NCI-H187 (cell line): ENCODE measurements around the gene KLC1.

Experiments
- DNase-seq, 2 experiments: peaks; one replicate each; lab custom pipeline; 2025; lab: John Stamatoyannopoulos, UW

The KLC1 gene

GRCh38 chr14:103721334-103722120, 92.5 kb downstream of the KLC1 start:
- no peak for DNase-seq

- DNase-seq, result no peak
Measured at GRCh38 chr14:103723748-103724081, 94.7 kb downstream of the KLC1 start.

GRCh38 chr14:103724116-103724515, 95.1 kb downstream of the KLC1 start:
- DNase-seq, result no peak

- DNase-seq, result no peak
Measured at GRCh38 chr14:103725001-103725682, 96.1 kb downstream of the KLC1 start.

GRCh38 chr14:103725739-103726395, 96.9 kb downstream of the KLC1 start:
- DNase-seq, result no peak

GRCh38 chr14:103726474-103726873, 97.5 kb downstream of the KLC1 start:
- no peak for DNase-seq

- DNase-seq, result no peak
Measured at GRCh38 chr14:103727313-103727980, 98.4 kb downstream of the KLC1 start.

- no peak for DNase-seq
Measured at GRCh38 chr14:103728141-103728540, 99.1 kb downstream of the KLC1 start.

GRCh38 chr14:103728721-103729120, 99.7 kb downstream of the KLC1 start:
- DNase-seq, result no peak

- DNase-seq, result no peak
Measured at GRCh38 chr14:103729496-103730448, 100.8 kb downstream of the KLC1 start.

- DNase-seq, result no peak
Measured at GRCh38 chr14:103730490-103731035, 101.6 kb downstream of the KLC1 start.

- no peak for DNase-seq
Measured at GRCh38 chr14:103731481-103731880, 102.5 kb downstream of the KLC1 start.

- DNase-seq, result no peak
Measured at GRCh38 chr14:103731916-103732867, 103.2 kb downstream of the KLC1 start.

- no peak for DNase-seq
Measured at GRCh38 chr14:103732868-103733620, 104.0 kb downstream of the KLC1 start.

GRCh38 chr14:103733651-103734050, 104.6 kb downstream of the KLC1 start:
- no peak for DNase-seq

- no peak for DNase-seq
Measured at GRCh38 chr14:103734081-103734888, 105.3 kb downstream of the KLC1 start.

GRCh38 chr14:103735022-103735421, 106.0 kb downstream of the KLC1 start:
- DNase-seq, result no peak

GRCh38 chr14:103735439-103735814, 106.4 kb downstream of the KLC1 start:
- DNase-seq, result no peak
